ENCODE measurements around the gene ORM2.

Gene ORM2

GRCh38 chr9:114371973-114372917 lies 42.6 kb downstream of the ORM2 start:
- DNase-seq: no peak

- no peak for DNase-seq
Measured at GRCh38 chr9:114372921-114373448, 43.3 kb downstream of the ORM2 start.

- no peak for DNase-seq
Measured at GRCh38 chr9:114373960-114374730, 44.5 kb downstream of the ORM2 start.

- DNase-seq: no peak
Measured at GRCh38 chr9:114374936-114375335, 45.3 kb downstream of the ORM2 start.

- DNase-seq: no peak
Measured at GRCh38 chr9:114375386-114376175, 45.9 kb downstream of the ORM2 start.

GRCh38 chr9:114376586-114377445 lies 47.1 kb downstream of the ORM2 start:
- DNase-seq: no peak

GRCh38 chr9:114378016-114378415 lies 48.3 kb downstream of the ORM2 start:
- no peak for DNase-seq

- no peak for DNase-seq
Measured at GRCh38 chr9:114378883-114379282, 49.2 kb downstream of the ORM2 start.

Data from NCI-H1105 (cell line).